Measurements from ENCODE around the gene S1PR4.

- no peak for TF ChIP-seq SPI1 (IDR thresholded peaks at IDR 0.05; ENCODE audit: low read depth, low read length)
- TF ChIP-seq POLR2A (IDR thresholded peaks at IDR 0.05; ENCODE audit: low read depth, low read length): no peak
- TF ChIP-seq POLR2AphosphoS5 (IDR thresholded peaks at IDR 0.05; ENCODE audit: low read depth, low read length): peak; percentile 40; the same call in 1 of the 2 replicates
- TF ChIP-seq TAF1 (IDR thresholded peaks at IDR 0.05; ENCODE audit: low read depth, low read length): no peak
- no peak for TF ChIP-seq POU2F2 (IDR thresholded peaks at IDR 0.05; ENCODE audit: low read depth, low read length)
Measured at GRCh38 chr19:3178973-3179738, 587 bp downstream of the S1PR4 start.

Data from GM12891 (cell line).